Ovary (tissue), 3 donors: Measurements from ENCODE around the gene ARHGEF1.

Source experiments
- CTCF ChIP-seq, 3 donors: fragments of 450-650 bp in 2 of 3; fragments of 200-600 bp in 1 of 3; IDR thresholded peaks; one replicate each; pipeline versions ENCODE4 v1.5.1 to v1.8.0; 2016 to 2022; ENCODE audit warnings: antibody characterized with exemption in 3 of 3, mild to moderate bottlenecking in 1 of 3
- EP300 ChIP-seq: sonication (generic); formaldehyde crosslinking; IDR thresholded peaks from one replicate; pipeline ENCODE4 v1.6.1; 2017; ENCODE audit warnings: antibody characterized with exemption
- POLR2A ChIP-seq: fragments of 450-650 bp; IDR thresholded peaks from one replicate; pipeline ENCODE4 v1.6.1; 2017; ENCODE audit warnings: antibody characterized with exemption, mild to moderate bottlenecking, moderate library complexity
- donor health status: DM: no; HTN: no; CAD: no.

GRCh38 chr19:41862445-41862986, 20.5 kb upstream of the ARHGEF1 start:
- no peak for TF ChIP-seq CTCF (IDR thresholded peaks at IDR 0.05)
- no peak for TF ChIP-seq POLR2A
- TF ChIP-seq EP300, result no peak
